GM13976 (cell line): ENCODE results near the gene GALNT9.

Experiments
- DNase-seq: peaks from one replicate; pipeline ENCODE4 v3.0.0; 2012; ENCODE audit warnings: low spot score
- CTCF ChIP-seq: IDR thresholded peaks from 2 replicates; pipeline ENCODE4 v1.5.1; 2012; ENCODE audit warnings: borderline replicate concordance, mild to moderate bottlenecking; ENCODE audit not compliant: insufficient read depth; ENCODE audit errors: extremely low read depth, missing control alignments, control extremely low read depth
- in situ Hi-C: fragments of 300-500 bp; cut with MboI; formaldehyde crosslinking; loops from one replicate; pipeline ENCODE4 v1.12.0; 2022; ENCODE audit warnings: low sequenced_read_pairs, mixed read lengths, inconsistent platforms; ENCODE audit not compliant: unreplicated experiment

The GALNT9 gene

DNA sequence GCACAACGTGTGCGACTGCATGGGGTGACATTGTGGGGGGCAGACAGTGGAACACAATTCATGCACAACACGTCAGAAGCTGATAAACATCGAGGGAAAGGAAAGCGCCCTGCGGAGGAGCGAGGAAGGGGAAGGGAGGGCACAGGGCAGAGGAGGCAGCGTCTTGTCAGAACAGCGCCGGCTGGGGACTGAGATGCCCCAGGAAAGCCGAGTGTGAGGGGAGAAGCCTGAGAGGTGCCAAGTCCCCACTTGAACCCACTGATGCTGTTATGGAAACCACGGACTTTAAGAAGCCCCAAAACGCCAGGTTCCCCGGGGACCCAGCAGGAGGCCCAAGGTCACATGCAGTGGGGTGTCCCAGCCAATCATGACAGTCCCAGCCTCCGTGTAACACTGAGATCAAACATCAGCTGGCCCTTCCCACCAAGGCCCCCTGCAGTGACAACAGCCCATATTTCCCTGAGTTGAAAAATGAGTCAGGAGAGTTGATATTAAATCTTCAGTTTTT, 70.0 kb downstream of the GALNT9 start:
- DNase-seq, result no peak
- TF ChIP-seq CTCF, result no peak

GRCh38 chr12:132258543-132258942, 70.8 kb downstream of the GALNT9 start:
- DNase-seq, result no peak
- no peak for TF ChIP-seq CTCF
- in situ Hi-C loops, result no loop called here

More for the DNA sequence above, 70.0 kb downstream of the GALNT9 start:
- in situ Hi-C loops, result no loop called here

DNA sequence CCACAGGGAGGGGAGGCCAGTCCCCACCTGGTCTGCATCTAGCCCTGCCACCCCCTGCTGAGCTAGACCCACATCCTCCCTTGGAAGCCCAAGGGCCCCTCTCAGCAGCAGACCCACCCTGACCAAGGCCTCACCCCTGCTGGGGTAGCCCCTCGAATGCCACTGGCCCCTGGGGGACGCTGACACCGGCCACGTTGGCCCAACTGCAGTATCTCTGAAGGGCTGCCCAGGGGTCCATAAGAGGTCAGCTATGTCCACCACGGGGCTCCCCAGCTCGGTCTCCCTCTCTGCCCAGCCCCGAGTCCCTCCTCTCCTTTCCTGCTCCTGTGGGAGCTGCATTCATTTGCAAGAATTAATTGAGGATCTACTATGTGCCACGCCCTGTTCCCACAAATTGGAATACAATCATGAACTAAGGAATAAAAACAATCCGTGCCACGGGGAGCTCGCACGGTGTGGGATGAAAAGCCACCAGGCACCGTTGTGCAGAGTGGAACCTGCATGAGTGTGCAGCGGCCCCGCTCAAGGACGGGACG, 71.4 kb downstream of the GALNT9 start:
- DNase-seq, result no peak
- no peak for TF ChIP-seq CTCF
- in situ Hi-C loops, result no loop called here

GRCh38 chr12:132257206-132257954, 72.0 kb downstream of the GALNT9 start:
- in situ Hi-C loops, result no loop called here
- DNase-seq, result no peak
- no peak for TF ChIP-seq CTCF

DNA sequence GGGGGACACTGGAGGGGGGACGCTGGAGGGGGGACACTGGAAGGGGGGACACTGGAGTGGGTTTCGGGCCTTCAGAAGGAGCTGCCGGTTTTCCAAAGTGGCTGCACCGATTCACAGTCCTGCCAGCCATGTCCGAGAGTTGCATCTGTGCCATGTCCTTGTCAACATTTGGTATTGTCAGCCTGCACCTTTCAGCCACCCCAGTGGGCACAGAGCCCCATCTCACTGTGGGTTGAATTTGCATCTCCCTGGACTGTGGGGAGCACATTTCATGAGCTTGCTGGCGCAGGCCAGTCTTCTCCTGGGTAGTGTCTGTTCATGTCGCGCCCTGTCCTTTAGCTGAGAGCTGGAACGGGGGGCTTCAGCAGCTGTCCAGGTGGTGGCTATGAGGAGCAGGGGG, 72.7 kb downstream of the GALNT9 start:
- in situ Hi-C loops, result no loop called here
- DNase-seq, result no peak
- no peak for TF ChIP-seq CTCF

DNA sequence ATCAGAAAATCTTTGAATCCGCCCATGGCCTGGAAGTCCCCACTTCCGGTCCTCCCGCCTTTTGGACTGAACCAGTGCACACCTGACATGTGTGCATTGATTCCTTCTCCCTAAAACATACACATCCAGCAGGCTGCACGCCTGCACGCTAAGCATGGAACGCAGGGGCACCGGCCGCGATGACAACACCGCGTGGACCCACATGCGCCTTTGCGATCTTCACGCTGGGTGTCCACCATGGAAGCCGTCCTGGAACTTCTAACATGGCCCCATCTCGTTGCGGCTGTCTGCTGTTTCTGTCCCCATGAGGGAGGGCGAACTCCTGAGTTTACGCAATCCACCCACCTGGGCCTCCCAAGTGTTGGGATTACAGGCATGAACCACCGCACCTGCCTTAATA, 73.7 kb downstream of the GALNT9 start:
- DNase-seq, result no peak
- in situ Hi-C loops, result no loop called here
- no peak for TF ChIP-seq CTCF
